GM12873 (cell line): ENCODE results near the gene PTPRD.

ENCODE experiments used
- CTCF ChIP-seq: IDR thresholded peaks from 2 replicates; pipeline ENCODE4 v1.5.1; 2012; ENCODE audit warnings: low read depth, mild to moderate bottlenecking, moderate library complexity, low read length, control low read depth; ENCODE audit not compliant: insufficient read depth; ENCODE audit errors: missing control alignments

Gene PTPRD

GRCh38 chr9:8553444-8553843, 2059.4 kb downstream of the PTPRD start:
- TF ChIP-seq CTCF: no peak

DNA sequence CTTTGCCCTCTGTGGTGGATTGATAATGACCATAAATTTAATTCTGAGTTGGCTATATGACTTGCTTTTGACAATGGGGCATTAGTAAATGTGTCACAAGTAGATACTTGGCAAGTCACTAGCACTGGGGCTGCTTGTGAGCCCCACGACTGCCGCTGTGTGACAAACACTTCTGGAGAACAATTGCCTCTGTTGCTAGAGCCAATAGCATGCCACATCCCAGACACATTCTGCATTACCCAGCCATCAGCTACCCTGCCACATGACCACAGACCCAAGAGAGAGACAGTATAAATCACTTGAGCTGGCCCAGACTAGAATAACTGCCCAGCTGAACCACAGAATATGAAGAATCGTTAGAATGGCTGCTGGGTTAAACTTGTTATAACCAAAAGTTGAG, 2060.1 kb downstream of the PTPRD start:
- TF ChIP-seq CTCF: no peak

- no peak for TF ChIP-seq CTCF
These were observed 2063.6 kb downstream of the PTPRD start for GRCh38 chr9:8549214-8549613.

GRCh38 chr9:8543219-8543618, 2069.6 kb downstream of the PTPRD start:
- TF ChIP-seq CTCF: no peak

- no peak for TF ChIP-seq CTCF
These were observed 2070.3 kb downstream of the PTPRD start for GRCh38 chr9:8542537-8542936.

DNA sequence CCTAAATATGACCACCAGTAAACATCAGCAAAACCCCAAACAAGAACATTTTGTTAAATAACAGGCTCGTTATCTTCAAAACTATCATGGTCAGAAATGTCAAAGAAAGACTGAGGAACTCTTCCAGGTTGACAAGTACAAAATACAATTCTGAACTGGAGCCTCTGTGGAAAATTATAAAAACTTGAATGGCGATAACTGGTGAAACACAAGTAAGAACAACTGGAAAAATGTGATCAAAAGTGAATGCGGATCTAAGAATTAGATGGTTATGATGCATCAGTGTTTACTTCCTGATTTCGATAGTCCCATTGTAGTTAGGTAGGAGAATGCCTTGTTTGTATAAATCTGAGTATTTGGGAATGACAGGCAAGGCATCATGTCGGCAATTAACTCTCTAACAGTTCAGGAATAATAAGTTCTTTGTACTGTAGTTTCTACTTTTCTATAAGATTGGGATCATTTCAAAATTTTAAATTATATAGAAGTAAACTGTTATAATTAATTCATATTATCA, 2073.1 kb downstream of the PTPRD start:
- no peak for TF ChIP-seq CTCF

DNA sequence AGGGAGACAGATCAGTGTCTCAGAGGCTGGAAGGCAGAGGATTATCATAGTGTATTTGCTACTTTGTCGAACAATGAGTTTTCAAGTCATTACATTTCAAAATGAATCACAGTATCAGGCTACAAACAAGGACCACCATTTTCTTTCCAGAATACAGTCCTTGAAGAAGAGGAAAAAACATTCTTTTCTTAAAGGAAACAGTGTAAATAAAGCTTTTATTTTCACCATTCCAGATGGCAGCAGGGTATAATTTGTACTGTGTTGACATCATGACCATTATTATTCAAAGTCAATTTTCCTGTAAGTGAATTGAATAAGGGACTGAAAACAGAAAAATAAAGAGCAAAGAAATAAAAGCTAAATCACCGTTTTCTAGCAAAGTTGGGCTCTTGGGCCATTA, 2076.0 kb downstream of the PTPRD start:
- no peak for TF ChIP-seq CTCF
